SK-N-SH treated with all-trans-retinoic acid at 6 μM for 48 hours (cell line): Measurements from ENCODE around the gene SLC50A1.

Experiments used
- BACH2 ChIP-seq: fragments of 250-450 bp; sonication (Bioruptor Pico); IDR thresholded peaks from 2 replicates; pipeline ENCODE4 v1.9.0; 2021; ENCODE audit warnings: mild to moderate bottlenecking, borderline replicate concordance
- PATZ1 ChIP-seq: fragments of 250-450 bp; sonication (Bioruptor Pico); IDR thresholded peaks from 2 replicates; pipeline ENCODE4 v1.8.0; 2020; ENCODE audit warnings: mild to moderate bottlenecking, moderate library complexity, borderline replicate concordance
- TOX ChIP-seq: fragments of 250-450 bp; sonication (Bioruptor Pico); IDR thresholded peaks from 2 replicates; pipeline ENCODE4 v1.8.0; 2021; ENCODE audit warnings: mild to moderate bottlenecking, moderate library complexity, borderline replicate concordance
- ZC3H10 ChIP-seq: fragments of 250-450 bp; sonication (Bioruptor Pico); IDR thresholded peaks from 2 replicates; pipeline ENCODE4 v1.5.1; 2021; ENCODE audit warnings: mild to moderate bottlenecking, moderate library complexity
- ZFP3 ChIP-seq: fragments of 250-450 bp; sonication (Bioruptor Pico); IDR thresholded peaks from 2 replicates; pipeline ENCODE4 v1.5.0; 2020; ENCODE audit warnings: mild to moderate bottlenecking, moderate library complexity
- TF ChIP-seq, protein P1 (sequence below): fragments of 250-450 bp; sonication (Bioruptor Pico); IDR thresholded peaks from 2 replicates; pipeline ENCODE4 v1.5.1; 2021; ENCODE audit warnings: mild to moderate bottlenecking, moderate library complexity
- TF ChIP-seq, protein P2 (sequence below): fragments of 250-450 bp; sonication (Bioruptor Pico); IDR thresholded peaks from 2 replicates; pipeline ENCODE4 v1.8.0; 2021; ENCODE audit warnings: low read depth, mild to moderate bottlenecking, moderate library complexity, borderline replicate concordance

- TF ChIP-seq ZC3H10: no peak
- TF ChIP-seq BACH2 (CRISPR knock-in tag): no peak
- TF ChIP-seq TOX: no peak
- no peak for TF ChIP-seq ZFP3
- no peak for TF ChIP-seq PATZ1
- TF ChIP-seq, protein P1, sequence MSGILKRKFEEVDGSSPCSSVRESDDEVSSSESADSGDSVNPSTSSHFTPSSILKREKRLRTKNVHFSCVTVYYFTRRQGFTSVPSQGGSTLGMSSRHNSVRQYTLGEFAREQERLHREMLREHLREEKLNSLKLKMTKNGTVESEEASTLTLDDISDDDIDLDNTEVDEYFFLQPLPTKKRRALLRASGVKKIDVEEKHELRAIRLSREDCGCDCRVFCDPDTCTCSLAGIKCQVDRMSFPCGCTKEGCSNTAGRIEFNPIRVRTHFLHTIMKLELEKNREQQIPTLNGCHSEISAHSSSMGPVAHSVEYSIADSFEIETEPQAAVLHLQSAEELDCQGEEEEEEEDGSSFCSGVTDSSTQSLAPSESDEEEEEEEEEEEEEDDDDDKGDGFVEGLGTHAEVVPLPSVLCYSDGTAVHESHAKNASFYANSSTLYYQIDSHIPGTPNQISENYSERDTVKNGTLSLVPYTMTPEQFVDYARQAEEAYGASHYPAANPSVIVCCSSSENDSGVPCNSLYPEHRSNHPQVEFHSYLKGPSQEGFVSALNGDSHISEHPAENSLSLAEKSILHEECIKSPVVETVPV (CRISPR knock-in tag): no peak
- TF ChIP-seq, protein P2, sequence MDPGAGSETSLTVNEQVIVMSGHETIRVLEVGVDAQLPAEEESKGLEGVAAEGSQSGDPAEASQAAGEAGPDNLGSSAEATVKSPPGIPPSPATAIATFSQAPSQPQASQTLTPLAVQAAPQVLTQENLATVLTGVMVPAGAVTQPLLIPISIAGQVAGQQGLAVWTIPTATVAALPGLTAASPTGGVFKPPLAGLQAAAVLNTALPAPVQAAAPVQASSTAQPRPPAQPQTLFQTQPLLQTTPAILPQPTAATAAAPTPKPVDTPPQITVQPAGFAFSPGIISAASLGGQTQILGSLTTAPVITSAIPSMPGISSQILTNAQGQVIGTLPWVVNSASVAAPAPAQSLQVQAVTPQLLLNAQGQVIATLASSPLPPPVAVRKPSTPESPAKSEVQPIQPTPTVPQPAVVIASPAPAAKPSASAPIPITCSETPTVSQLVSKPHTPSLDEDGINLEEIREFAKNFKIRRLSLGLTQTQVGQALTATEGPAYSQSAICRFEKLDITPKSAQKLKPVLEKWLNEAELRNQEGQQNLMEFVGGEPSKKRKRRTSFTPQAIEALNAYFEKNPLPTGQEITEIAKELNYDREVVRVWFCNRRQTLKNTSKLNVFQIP: no peak
Observed at GRCh38 chr1:155141749-155142148, 6.1 kb downstream of the SLC50A1 start.
